LNCaP clone FGC (cell line): ENCODE measurements around the gene MAP6.

Experiments used
- DNase-seq: peaks from one replicate; pipeline ENCODE4 v3.0.0-alpha.2; 2011; ENCODE audit warnings: low read depth
- H3K4me3 ChIP-seq: 2 replicates; pipeline ENCODE4 v1.5.1; 2011; ENCODE audit warnings: mild to moderate bottlenecking, low read depth, low read length, control low read depth
- TF ChIP-seq, protein P1 (sequence below): IDR thresholded peaks from 2 replicates; pipeline ENCODE4 v1.5.1; 2012; ENCODE audit warnings: mild to moderate bottlenecking; ENCODE audit not compliant: control insufficient read depth, insufficient read depth; ENCODE audit errors: extremely low read depth

Gene MAP6

GRCh38 chr11:75668451-75669297, at the start of gene MAP6:
Gene MAP6, minus strand, starts transcription at chr11:75669038. Its CDS starts 669 bp downstream, at chr11:75668369.
- DNase-seq: no peak
- TF ChIP-seq, protein P1, sequence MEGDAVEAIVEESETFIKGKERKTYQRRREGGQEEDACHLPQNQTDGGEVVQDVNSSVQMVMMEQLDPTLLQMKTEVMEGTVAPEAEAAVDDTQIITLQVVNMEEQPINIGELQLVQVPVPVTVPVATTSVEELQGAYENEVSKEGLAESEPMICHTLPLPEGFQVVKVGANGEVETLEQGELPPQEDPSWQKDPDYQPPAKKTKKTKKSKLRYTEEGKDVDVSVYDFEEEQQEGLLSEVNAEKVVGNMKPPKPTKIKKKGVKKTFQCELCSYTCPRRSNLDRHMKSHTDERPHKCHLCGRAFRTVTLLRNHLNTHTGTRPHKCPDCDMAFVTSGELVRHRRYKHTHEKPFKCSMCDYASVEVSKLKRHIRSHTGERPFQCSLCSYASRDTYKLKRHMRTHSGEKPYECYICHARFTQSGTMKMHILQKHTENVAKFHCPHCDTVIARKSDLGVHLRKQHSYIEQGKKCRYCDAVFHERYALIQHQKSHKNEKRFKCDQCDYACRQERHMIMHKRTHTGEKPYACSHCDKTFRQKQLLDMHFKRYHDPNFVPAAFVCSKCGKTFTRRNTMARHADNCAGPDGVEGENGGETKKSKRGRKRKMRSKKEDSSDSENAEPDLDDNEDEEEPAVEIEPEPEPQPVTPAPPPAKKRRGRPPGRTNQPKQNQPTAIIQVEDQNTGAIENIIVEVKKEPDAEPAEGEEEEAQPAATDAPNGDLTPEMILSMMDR: no peak
- no peak within 1 kb of the TSS for H3K4me3 ChIP-seq

DNA sequence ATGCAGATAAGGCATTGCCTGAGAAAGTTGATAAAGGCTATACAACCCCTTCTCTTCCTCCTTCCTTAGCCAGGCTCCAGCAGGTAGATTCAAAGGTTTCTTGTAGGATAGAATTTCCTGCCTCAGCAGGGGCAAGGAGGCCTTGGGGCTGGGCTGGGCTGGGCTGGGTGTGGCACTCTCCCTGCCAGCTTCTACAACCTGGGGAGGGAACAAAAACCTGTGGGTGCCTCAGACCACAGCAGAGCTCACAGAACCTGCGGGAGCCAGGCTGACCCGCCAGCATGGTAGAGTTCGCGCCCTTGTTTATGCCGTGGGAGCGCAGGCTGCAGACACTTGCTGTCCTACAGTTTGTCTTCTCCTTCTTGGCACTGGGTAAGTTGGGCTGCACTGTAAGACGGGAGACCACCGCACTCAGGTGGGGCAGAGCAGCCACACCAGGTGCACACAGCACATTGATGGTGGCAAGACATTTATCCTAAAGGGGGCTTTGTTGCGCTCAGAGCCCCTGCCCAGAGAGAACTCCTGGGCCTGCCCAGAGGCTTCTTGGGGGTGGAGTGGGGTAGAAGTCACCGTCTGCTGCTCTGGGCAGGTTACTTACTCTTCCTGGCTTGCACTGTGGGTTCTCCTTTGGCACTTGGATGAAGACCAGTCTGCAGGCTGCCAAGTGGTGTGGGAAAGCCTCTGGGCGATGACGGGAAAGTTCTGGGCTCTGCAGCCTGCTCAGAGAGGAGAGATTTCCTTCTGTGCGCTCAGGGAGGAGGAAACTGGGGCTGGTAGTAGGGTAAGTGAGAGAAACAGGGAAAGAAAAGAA, 49.0 kb upstream of the MAP6 start, which contains the start of gene MOGAT2:
Gene MOGAT2 (plus strand): TSS at position 231 of the 811 bp plus-strand sequence. CDS start 51 bp downstream, at position 282.
- H3K4me3 ChIP-seq: no peak within 1 kb of the TSS
- TF ChIP-seq, protein P1: no peak
- no peak for DNase-seq

GRCh38 chr11:75716659-75717058, 47.8 kb upstream of the MAP6 start:
- no peak overlapping the region for H3K4me3 ChIP-seq
- DNase-seq: no peak
- TF ChIP-seq, protein P1: no peak

GRCh38 chr11:75715688-75716087, 46.9 kb upstream of the MAP6 start:
- TF ChIP-seq, protein P1: no peak
- H3K4me3 ChIP-seq: no peak overlapping the region
- DNase-seq: no peak

GRCh38 chr11:75714211-75714610, 45.4 kb upstream of the MAP6 start:
- TF ChIP-seq, protein P1: no peak
- no peak for DNase-seq
- H3K4me3 ChIP-seq: no peak overlapping the region

- TF ChIP-seq, protein P1: peak; percentile 97
- no peak overlapping the region for H3K4me3 ChIP-seq
- no peak for DNase-seq
Measured at GRCh38 chr11:75706260-75706729, 37.5 kb upstream of the MAP6 start.
